SK-N-SH (cell line): ENCODE data around the gene ZNF180.

Experiments used
- EP300 ChIP-seq, 2 experiments: IDR thresholded peaks; 2 replicates each; pipeline versions ENCODE4 v1.4.0 to v1.6.1; 2012; ENCODE audit warnings: borderline replicate concordance in 1 of 2, low read depth in 1 of 2, low read length in 1 of 2
- EZH2phosphoT487 ChIP-seq: fragments of 200-600 bp; sonication (generic); IDR thresholded peaks from 2 replicates; pipeline ENCODE4 v1.6.1; 2017; ENCODE audit warnings: low read depth, mixed run types, mild to moderate bottlenecking, antibody characterized with exemption, moderate library complexity, borderline replicate concordance
- GABPA ChIP-seq: IDR thresholded peaks from 2 replicates; pipeline ENCODE4 v1.4.0; 2012; ENCODE audit warnings: low read depth, mild to moderate bottlenecking
- POLR2AphosphoS5 ChIP-seq: IDR thresholded peaks from 2 replicates; pipeline ENCODE4 v1.6.1; 2012; ENCODE audit warnings: low read depth, low read length
- SIN3A ChIP-seq: IDR thresholded peaks from 2 replicates; pipeline ENCODE4 v1.6.1; 2012; ENCODE audit warnings: low read depth, mild to moderate bottlenecking, low read length, moderate library complexity, borderline replicate concordance
- SMC3 ChIP-seq: IDR thresholded peaks from 2 replicates; pipeline ENCODE4 v1.6.1; 2012; ENCODE audit warnings: low read depth, low read length, improper control_type of control experiment
- TF ChIP-seq, protein P1 (sequence below): IDR thresholded peaks from 2 replicates; pipeline ENCODE4 v1.4.0; 2012; ENCODE audit warnings: low read depth, borderline replicate concordance
- TF ChIP-seq, protein P2 (sequence below): fragments of 200-600 bp; sonication (generic); IDR thresholded peaks from 2 replicates; pipeline ENCODE4 v1.6.1; 2017; ENCODE audit warnings: antibody characterized with exemption, mild to moderate bottlenecking, moderate library complexity
- TF ChIP-seq, protein P3 (sequence below): IDR thresholded peaks from 2 replicates; pipeline ENCODE4 v1.6.1; 2012; ENCODE audit warnings: mild to moderate bottlenecking, low read depth, low read length, moderate library complexity
- TF ChIP-seq, protein P4 (sequence below): fragments of 150-350 bp; IDR thresholded peaks from 2 replicates; pipeline ENCODE4 v1.6.1; 2016; ENCODE audit warnings: mild to moderate bottlenecking, low read depth, low read length

DNA sequence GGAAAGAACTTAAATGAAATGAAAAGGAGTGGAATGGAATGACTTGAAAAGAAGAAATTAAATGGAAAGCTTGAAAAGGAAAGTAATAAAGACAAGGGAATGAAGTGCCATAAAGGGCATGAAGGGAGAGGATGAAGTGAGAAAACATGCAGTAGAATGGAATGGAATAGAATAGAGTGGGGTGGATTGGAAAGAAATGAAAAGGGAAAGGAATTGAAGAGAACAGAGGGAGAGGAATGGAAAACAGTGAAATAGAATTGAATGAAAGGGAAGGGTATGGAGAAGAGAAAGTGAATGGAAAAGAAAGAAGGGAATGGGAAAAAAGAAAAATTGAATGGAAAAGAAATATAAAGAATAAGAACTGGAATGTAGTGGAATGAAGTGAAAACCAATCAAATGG is 9.2 kb upstream of the ZNF180 start:
- TF ChIP-seq EP300 (IDR thresholded peaks at IDR 0.05; ENCODE audit: borderline replicate concordance in 1 of 2, low read depth in 1 of 2, low read length in 1 of 2) (no peak), SIN3A (no peak), POLR2AphosphoS5 (no peak), SMC3 (no peak), EZH2phosphoT487 (no peak), GABPA (no peak)
- TF ChIP-seq, protein P1, sequence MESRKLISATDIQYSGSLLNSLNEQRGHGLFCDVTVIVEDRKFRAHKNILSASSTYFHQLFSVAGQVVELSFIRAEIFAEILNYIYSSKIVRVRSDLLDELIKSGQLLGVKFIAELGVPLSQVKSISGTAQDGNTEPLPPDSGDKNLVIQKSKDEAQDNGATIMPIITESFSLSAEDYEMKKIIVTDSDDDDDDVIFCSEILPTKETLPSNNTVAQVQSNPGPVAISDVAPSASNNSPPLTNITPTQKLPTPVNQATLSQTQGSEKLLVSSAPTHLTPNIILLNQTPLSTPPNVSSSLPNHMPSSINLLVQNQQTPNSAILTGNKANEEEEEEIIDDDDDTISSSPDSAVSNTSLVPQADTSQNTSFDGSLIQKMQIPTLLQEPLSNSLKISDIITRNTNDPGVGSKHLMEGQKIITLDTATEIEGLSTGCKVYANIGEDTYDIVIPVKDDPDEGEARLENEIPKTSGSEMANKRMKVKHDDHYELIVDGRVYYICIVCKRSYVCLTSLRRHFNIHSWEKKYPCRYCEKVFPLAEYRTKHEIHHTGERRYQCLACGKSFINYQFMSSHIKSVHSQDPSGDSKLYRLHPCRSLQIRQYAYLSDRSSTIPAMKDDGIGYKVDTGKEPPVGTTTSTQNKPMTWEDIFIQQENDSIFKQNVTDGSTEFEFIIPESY = no peak
- TF ChIP-seq, protein P2, sequence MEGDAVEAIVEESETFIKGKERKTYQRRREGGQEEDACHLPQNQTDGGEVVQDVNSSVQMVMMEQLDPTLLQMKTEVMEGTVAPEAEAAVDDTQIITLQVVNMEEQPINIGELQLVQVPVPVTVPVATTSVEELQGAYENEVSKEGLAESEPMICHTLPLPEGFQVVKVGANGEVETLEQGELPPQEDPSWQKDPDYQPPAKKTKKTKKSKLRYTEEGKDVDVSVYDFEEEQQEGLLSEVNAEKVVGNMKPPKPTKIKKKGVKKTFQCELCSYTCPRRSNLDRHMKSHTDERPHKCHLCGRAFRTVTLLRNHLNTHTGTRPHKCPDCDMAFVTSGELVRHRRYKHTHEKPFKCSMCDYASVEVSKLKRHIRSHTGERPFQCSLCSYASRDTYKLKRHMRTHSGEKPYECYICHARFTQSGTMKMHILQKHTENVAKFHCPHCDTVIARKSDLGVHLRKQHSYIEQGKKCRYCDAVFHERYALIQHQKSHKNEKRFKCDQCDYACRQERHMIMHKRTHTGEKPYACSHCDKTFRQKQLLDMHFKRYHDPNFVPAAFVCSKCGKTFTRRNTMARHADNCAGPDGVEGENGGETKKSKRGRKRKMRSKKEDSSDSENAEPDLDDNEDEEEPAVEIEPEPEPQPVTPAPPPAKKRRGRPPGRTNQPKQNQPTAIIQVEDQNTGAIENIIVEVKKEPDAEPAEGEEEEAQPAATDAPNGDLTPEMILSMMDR = no peak
- TF ChIP-seq, protein P3, sequence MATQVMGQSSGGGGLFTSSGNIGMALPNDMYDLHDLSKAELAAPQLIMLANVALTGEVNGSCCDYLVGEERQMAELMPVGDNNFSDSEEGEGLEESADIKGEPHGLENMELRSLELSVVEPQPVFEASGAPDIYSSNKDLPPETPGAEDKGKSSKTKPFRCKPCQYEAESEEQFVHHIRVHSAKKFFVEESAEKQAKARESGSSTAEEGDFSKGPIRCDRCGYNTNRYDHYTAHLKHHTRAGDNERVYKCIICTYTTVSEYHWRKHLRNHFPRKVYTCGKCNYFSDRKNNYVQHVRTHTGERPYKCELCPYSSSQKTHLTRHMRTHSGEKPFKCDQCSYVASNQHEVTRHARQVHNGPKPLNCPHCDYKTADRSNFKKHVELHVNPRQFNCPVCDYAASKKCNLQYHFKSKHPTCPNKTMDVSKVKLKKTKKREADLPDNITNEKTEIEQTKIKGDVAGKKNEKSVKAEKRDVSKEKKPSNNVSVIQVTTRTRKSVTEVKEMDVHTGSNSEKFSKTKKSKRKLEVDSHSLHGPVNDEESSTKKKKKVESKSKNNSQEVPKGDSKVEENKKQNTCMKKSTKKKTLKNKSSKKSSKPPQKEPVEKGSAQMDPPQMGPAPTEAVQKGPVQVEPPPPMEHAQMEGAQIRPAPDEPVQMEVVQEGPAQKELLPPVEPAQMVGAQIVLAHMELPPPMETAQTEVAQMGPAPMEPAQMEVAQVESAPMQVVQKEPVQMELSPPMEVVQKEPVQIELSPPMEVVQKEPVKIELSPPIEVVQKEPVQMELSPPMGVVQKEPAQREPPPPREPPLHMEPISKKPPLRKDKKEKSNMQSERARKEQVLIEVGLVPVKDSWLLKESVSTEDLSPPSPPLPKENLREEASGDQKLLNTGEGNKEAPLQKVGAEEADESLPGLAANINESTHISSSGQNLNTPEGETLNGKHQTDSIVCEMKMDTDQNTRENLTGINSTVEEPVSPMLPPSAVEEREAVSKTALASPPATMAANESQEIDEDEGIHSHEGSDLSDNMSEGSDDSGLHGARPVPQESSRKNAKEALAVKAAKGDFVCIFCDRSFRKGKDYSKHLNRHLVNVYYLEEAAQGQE = no peak
- TF ChIP-seq, protein P4, sequence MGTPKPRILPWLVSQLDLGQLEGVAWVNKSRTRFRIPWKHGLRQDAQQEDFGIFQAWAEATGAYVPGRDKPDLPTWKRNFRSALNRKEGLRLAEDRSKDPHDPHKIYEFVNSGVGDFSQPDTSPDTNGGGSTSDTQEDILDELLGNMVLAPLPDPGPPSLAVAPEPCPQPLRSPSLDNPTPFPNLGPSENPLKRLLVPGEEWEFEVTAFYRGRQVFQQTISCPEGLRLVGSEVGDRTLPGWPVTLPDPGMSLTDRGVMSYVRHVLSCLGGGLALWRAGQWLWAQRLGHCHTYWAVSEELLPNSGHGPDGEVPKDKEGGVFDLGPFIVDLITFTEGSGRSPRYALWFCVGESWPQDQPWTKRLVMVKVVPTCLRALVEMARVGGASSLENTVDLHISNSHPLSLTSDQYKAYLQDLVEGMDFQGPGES = no peak
